Measurements from ENCODE around the gene TLR8.

GRCh38 chrX:12921886-12922598, 15.6 kb downstream of the TLR8 start:
- no peak for TF ChIP-seq CTCF (IDR thresholded peaks at IDR 0.05)
- no peak for TF ChIP-seq USF2 (IDR thresholded peaks at IDR 0.05)
- TF ChIP-seq REST (IDR thresholded peaks at IDR 0.05) = no peak
- TF ChIP-seq CEBPB (IDR thresholded peaks at IDR 0.05) = no peak
- no peak for TF ChIP-seq RAD21 (conservative IDR thresholded peaks at IDR 0.05 in 1 of 2, IDR thresholded peaks at IDR 0.05 in 1 of 2)
- TF ChIP-seq CHD2 (IDR thresholded peaks at IDR 0.05; ENCODE audit: low read length, partially characterized antibody) = no peak
- TF ChIP-seq POLR2A (IDR thresholded peaks at IDR 0.05; ENCODE audit: low read length) = no peak
- no peak for TF ChIP-seq RFX5 (IDR thresholded peaks at IDR 0.05)

Data from A549 (cell line).